Ovary (tissue), 9 donors: Measurements from ENCODE around the gene RTCB. TPM values are rescaled to one million over a fixed set of nuclear protein-coding genes. Genes with fewer than 3 reads are reported as not detected.
"Not testable (repeated sequence)": the region's sequence is repeated elsewhere in the genome, so short reads cannot be mapped to it uniquely, and the experiment has no call there.

Experiments
- DNase-seq, 5 donors: peaks; one replicate each; pipeline ENCODE4 v3.0.0-alpha.2; 2019 to 2020
- H3K27ac ChIP-seq, 2 donors: fragments of 200-600 bp; one replicate each; pipeline versions ENCODE4 v1.5.1 to v1.8.0; 2019 to 2022
- H3K27me3 ChIP-seq: fragments of 200-600 bp; one replicate; pipeline ENCODE4 v1.8.0; 2022
- H3K36me3 ChIP-seq: fragments of 200-600 bp; sonication (generic); one replicate; pipeline ENCODE4 v1.5.1; 2019
- H3K4me1 ChIP-seq: one replicate; pipeline ENCODE4 v1.8.1; 2013; ENCODE audit warnings: mild to moderate bottlenecking, moderate library complexity; ENCODE audit not compliant: insufficient read depth
- H3K4me3 ChIP-seq: fragments of 200-600 bp; sonication (generic); one replicate; pipeline ENCODE4 v1.5.1; 2017
- H3K9me3 ChIP-seq, 2 donors: fragments of 200-600 bp in 1 of 2; sonication (generic) in 1 of 2; one replicate each; pipeline versions ENCODE4 v1.5.1 to v1.8.1; 2013 to 2019; ENCODE audit warnings: mild to moderate bottlenecking in 1 of 2, moderate library complexity in 1 of 2
- CTCF ChIP-seq, 3 donors: fragments of 450-650 bp in 2 of 3; fragments of 200-600 bp in 1 of 3; IDR thresholded peaks; one replicate each; pipeline versions ENCODE4 v1.5.1 to v1.8.0; 2016 to 2022; ENCODE audit warnings: antibody characterized with exemption in 3 of 3, mild to moderate bottlenecking in 1 of 3
- EP300 ChIP-seq: sonication (generic); formaldehyde crosslinking; IDR thresholded peaks from one replicate; pipeline ENCODE4 v1.6.1; 2017; ENCODE audit warnings: antibody characterized with exemption
- POLR2A ChIP-seq: fragments of 450-650 bp; IDR thresholded peaks from one replicate; pipeline ENCODE4 v1.6.1; 2017; ENCODE audit warnings: antibody characterized with exemption, mild to moderate bottlenecking, moderate library complexity
- WGBS, 3 donors: extraction: QIAGEN DNeasy Blood & Tissue Kit in 1 of 3; methylation state at CpG; one replicate each; pipeline versions ENCODE4 v1.1.5 to v1.1.7; 2013 to 2017; 5-methylcytosine and 5-hydroxymethylcytosine counted together
- intact Hi-C, 4 donors: fragments of 100-400 bp; cut with DNase I; formaldehyde crosslinking; loops; one replicate each; pipeline versions ENCODE4 v1.11.0 to v1.15.1; 2022 to 2023
- polyA plus RNA-seq, 2 donors: library from polyadenylated mRNA; stranded (reverse); fragments of 200-250 nt in 1 of 2; fragments of 350-450 nt in 1 of 2; fragmentation: Illumina TruSeq in 1 of 2; extraction: RNeasy Lipid Tissue Mini Kit (QIAGEN cat#74804) in 1 of 2; gene quantifications; one replicate each; pipeline ENCODE4 v1.2.3, GENCODE V29; 2013 to 2014
- total RNA-seq, 7 donors: library from RNA; depleted of rRNA in 2 of 7; stranded (reverse); fragments of >200 nt in 2 of 7; fragmentation: NEBNext Ultra II Directional in 3 of 7; extraction: Animal tissue kit (Norgen Biotek cat#: 25700) in 3 of 7; gene quantifications; one replicate each; pipeline versions ENCODE4 v1.1.0 to v1.2.4, GENCODE V29; 2016 to 2023
- donor health status: DM: no; HTN: no; CAD: no; lungs with moderate emphysema.
- donor health status: DM: no; HTN: no; CAD: no.
- donor health status: Bipolar disorder and iron deficiency.
- donor health status: DM: yes; HTN: yes; CAD: no.
- donor health status: DM: no; HTN: no; CAD: no.
- donor health status: DM: yes; HTN: yes; CAD: no.

RTCB gene
- total and polyA plus RNA-seq, 9 donors: 42.9 to 92.6 (median 63.6) TPM

GRCh38 chr22:32353840-32354239 is 58.2 kb downstream of the RTCB start:
- Histone ChIP-seq H3K36me3 (no peaks in the 10 kb centered on the region), H3K27me3 (no peaks in the 10 kb centered on the region), H3K4me3 (no peak overlapping the region), H3K27ac (no peak overlapping the region), H3K4me1 (no peaks in the 10 kb centered on the region), H3K9me3 (no peaks in the 10 kb centered on the region)
- intact Hi-C loops: no loop called here
- 92 to 95% (median 95%) methylated on average over 19 of the region's 19 CpGs for WGBS, 3 donors
- TF ChIP-seq CTCF (IDR thresholded peaks at IDR 0.05) (no peak), POLR2A (no peak), EP300 (no peak)
- DNase-seq: no peak

DNA sequence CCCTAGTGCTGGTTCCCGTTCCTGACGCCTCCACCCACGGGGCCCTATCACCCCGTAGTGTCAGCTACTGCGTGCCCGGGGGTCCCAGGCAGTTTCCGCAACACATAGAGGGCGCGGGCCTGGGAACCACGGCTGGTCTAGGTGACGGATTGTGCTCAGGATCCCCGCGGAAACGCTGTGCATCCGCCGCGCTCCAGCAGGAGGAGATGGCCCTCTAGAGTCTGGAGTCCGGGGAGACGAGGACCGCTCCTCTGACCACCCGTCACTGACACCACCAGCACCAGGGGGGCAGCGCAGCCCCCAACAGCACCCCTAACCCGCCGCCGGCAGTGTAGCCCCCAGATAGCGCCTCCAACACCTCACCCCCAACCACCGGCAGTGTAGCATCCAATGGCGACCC is 58.8 kb downstream of the RTCB start:
- Histone ChIP-seq H3K4me1 (no peaks in the 10 kb centered on the region), H3K9me3 (no peaks in the 10 kb centered on the region), H3K4me3 (no peak overlapping the region), H3K36me3 (no peaks in the 10 kb centered on the region), H3K27ac (no peak overlapping the region), H3K27me3 (no peaks in the 10 kb centered on the region)
- DNase-seq: no peak
- no peak for TF ChIP-seq EP300
- TF ChIP-seq CTCF (IDR thresholded peaks at IDR 0.05): no peak
- no peak for TF ChIP-seq POLR2A
- intact Hi-C loops: no loop called here
- WGBS, 3 donors: 90 to 91% (median 91%) methylated on average over 23 to 28 of the region's 28 CpGs

DNA sequence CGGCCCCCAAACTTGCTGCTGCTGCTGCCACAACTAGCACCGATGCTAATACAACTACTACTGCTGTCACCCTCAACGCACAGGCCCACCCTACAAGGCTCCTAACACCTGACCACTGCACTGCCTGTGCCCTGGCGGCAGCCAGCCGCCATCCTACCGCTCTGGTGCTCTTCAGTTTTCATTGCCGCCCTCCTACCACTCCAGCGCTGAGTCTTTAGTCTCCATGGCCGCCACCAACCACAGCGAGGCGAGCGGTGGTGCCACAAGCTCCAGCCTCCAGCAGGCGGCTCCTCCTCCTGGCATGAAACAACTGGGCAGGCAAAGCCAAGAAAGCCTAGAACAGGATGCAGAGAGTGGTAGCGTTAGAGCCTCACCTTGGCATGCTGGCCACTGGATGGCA is 59.4 kb downstream of the RTCB start:
- no peak overlapping the region for H3K4me3 ChIP-seq
- no peak overlapping the region for H3K27ac ChIP-seq
- no peak for DNase-seq
- no peaks in the 10 kb centered on the region for H3K27me3 ChIP-seq
- no peaks in the 10 kb centered on the region for H3K4me1 ChIP-seq
- H3K9me3 ChIP-seq: no peaks in the 10 kb centered on the region
- H3K36me3 ChIP-seq: no peaks in the 10 kb centered on the region
- TF ChIP-seq POLR2A (no peak), EP300 (no peak), CTCF (IDR thresholded peaks at IDR 0.05) (no peak)
- intact Hi-C loops: no loop called here
- 93 to 95% (median 94%) methylated on average over 14 of the region's 14 CpGs for WGBS, 3 donors

- H3K4me1 ChIP-seq, H3K9me3 ChIP-seq, H3K27me3 ChIP-seq, intact Hi-C loops, H3K36me3 ChIP-seq, DNase-seq, H3K27ac ChIP-seq, H3K4me3 ChIP-seq: not testable (repeated sequence)
- 91 to 95% (median 94%) methylated on average over 1 of the region's 1 CpG for WGBS, 3 donors
Observed at GRCh38 chr22:32351875-32352274, 60.2 kb downstream of the RTCB start.

GRCh38 chr22:32348031-32348611 is 63.9 kb downstream of the RTCB start:
- H3K27ac ChIP-seq: no peak overlapping the region
- intact Hi-C loops: no loop called here
- H3K4me1 ChIP-seq: no peaks in the 10 kb centered on the region
- no peak overlapping the region for H3K4me3 ChIP-seq
- WGBS, 3 donors: 72 to 82% (median 80%) methylated on average over 6 of the region's 6 CpGs
- H3K27me3 ChIP-seq: no peaks in the 10 kb centered on the region
- DNase-seq: no peak
- H3K9me3 ChIP-seq: no peaks in the 10 kb centered on the region
- H3K36me3 ChIP-seq: no peaks in the 10 kb centered on the region
- no peak for TF ChIP-seq POLR2A
- no peak for TF ChIP-seq EP300
- TF ChIP-seq CTCF (IDR thresholded peaks at IDR 0.05): no peak
